ENCODE data around the gene XYLB.

The XYLB gene

GRCh38 chr3:38332201-38332600 is 14.4 kb upstream of the XYLB start:
- H3K27me3 ChIP-seq (replicated peaks; ENCODE audit: insufficient read depth, low read length) = no peaks in the 10 kb centered on the region
- no peak for DNase-seq
- no peaks in the 10 kb centered on the region for H3K4me1 ChIP-seq (ENCODE audit: low read length)
- no peak overlapping the region for H2AFZ ChIP-seq (ENCODE audit: low read length)
- no peak overlapping the region for H3K4me2 ChIP-seq (ENCODE audit: low read depth, low read length)
- no peaks in the 10 kb centered on the region for H3K79me2 ChIP-seq (ENCODE audit: low read length)
- no peak overlapping the region for H3K9ac ChIP-seq (ENCODE audit: low read length)
- no peaks in the 10 kb centered on the region for H3K36me3 ChIP-seq (replicated peaks; ENCODE audit: insufficient read depth, low read length)
- H3F3A ChIP-seq (ENCODE audit: insufficient read depth, low read length) = no peaks in the 10 kb centered on the region
- no peak overlapping the region for H3K27ac ChIP-seq (ENCODE audit: low read length)
- H4K20me1 ChIP-seq (ENCODE audit: insufficient read depth, low read length) = no peaks in the 10 kb centered on the region
- no peaks in the 10 kb centered on the region for H3K9me2 ChIP-seq (replicated peaks; ENCODE audit: insufficient read depth, low read length)
- no peak overlapping the region for H3K4me3 ChIP-seq (ENCODE audit: low read length)
- TF ChIP-seq EZH2 (optimal IDR thresholded peaks at IDR 0.05; ENCODE audit: low read depth, low read length) (no peak), EZH2phosphoT487 (IDR thresholded peaks at IDR 0.05; ENCODE audit: low read length) (no peak)
- TF ChIP-seq, protein P1, sequence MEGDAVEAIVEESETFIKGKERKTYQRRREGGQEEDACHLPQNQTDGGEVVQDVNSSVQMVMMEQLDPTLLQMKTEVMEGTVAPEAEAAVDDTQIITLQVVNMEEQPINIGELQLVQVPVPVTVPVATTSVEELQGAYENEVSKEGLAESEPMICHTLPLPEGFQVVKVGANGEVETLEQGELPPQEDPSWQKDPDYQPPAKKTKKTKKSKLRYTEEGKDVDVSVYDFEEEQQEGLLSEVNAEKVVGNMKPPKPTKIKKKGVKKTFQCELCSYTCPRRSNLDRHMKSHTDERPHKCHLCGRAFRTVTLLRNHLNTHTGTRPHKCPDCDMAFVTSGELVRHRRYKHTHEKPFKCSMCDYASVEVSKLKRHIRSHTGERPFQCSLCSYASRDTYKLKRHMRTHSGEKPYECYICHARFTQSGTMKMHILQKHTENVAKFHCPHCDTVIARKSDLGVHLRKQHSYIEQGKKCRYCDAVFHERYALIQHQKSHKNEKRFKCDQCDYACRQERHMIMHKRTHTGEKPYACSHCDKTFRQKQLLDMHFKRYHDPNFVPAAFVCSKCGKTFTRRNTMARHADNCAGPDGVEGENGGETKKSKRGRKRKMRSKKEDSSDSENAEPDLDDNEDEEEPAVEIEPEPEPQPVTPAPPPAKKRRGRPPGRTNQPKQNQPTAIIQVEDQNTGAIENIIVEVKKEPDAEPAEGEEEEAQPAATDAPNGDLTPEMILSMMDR (IDR thresholded peaks at IDR 0.05; ENCODE audit: low read length) = no peak
- H3K9me3 ChIP-seq (replicated peaks; ENCODE audit: insufficient read depth, low read length) = no peaks in the 10 kb centered on the region

DNA sequence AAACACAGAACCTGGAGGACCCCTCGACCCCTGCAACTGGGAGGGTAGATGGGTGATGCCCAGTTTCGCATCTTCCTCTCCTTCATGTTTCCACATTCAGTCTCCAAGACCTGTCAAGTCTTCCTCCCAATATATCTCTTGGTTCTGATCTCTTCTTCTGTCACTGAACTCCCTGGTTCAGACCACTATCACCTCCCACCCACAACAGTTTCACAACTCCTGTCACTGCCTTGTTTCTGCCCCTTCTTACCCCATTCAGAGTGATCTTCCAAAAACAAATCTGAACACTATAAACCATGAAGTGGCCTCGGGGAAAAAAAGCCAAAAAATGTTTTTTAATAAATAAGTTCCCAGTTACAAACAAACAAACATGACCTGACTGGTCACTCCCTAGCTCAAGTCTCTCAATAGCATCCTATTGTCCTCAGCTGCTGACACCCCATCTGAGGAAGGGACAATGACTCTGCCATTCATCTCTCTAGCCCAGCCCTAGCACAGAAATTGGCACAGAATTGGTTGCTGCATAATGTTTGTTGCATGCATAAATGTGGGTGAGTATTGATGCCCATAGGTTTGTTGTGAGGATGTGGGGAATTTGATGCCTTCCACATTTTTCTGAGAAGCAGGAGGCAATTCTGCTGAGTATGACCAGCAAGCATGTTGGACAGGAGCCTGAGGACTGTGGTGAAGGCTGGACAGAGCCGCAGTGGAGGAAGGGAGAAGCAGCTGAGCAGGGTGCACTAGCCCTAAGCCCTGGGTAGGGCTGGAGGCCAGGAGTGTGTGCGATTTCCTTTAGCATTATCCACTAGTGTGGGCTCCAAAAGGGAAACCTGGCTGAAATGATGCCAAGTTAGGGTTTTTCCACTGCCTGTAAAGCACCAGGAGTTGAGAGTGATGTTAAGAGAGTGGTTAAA is 12.2 kb upstream of the XYLB start:
- no peak for DNase-seq
- H3K9ac ChIP-seq (ENCODE audit: low read length) = no peak overlapping the region
- no peaks in the 10 kb centered on the region for H3F3A ChIP-seq (ENCODE audit: insufficient read depth, low read length)
- no peaks in the 10 kb centered on the region for H3K27me3 ChIP-seq (replicated peaks; ENCODE audit: insufficient read depth, low read length)
- H3K4me3 ChIP-seq (ENCODE audit: low read length) = no peak overlapping the region
- no peak overlapping the region for H3K27ac ChIP-seq (ENCODE audit: low read length)
- no peaks in the 10 kb centered on the region for H3K36me3 ChIP-seq (replicated peaks; ENCODE audit: insufficient read depth, low read length)
- H3K79me2 ChIP-seq (ENCODE audit: low read length) = no peaks in the 10 kb centered on the region
- H3K4me2 ChIP-seq (ENCODE audit: low read depth, low read length) = no peak overlapping the region
- H3K4me1 ChIP-seq (ENCODE audit: low read length) = no peaks in the 10 kb centered on the region
- no peaks in the 10 kb centered on the region for H4K20me1 ChIP-seq (ENCODE audit: insufficient read depth, low read length)
- no peak overlapping the region for H2AFZ ChIP-seq (ENCODE audit: low read length)
- H3K9me3 ChIP-seq (replicated peaks; ENCODE audit: insufficient read depth, low read length) = no peaks in the 10 kb centered on the region
- no peaks in the 10 kb centered on the region for H3K9me2 ChIP-seq (replicated peaks; ENCODE audit: insufficient read depth, low read length)
- no peak for TF ChIP-seq EZH2 (optimal IDR thresholded peaks at IDR 0.05; ENCODE audit: low read depth, low read length)

DNA sequence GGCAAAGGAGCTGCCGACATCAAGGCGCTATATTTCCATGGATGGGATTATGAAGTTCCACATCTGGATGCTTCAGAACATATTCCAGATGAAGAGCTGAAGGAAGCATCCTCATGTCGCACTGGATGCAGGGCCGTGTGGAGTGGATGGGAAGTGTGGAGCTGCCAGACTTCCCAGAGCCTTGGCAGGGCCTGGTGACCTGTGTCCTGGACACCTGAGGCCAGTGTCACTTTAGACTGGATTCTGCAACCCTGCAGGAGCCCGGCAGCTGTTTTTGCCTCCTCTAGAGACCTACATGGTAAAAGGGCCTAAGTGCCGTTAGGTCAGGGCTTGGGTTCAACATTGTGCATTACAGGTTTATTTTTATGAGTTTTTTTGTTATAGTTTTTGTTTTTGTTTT is 11.3 kb upstream of the XYLB start:
- no peak overlapping the region for H3K27ac ChIP-seq (ENCODE audit: low read length)
- no peak for DNase-seq
- H3K79me2 ChIP-seq (ENCODE audit: low read length) = no peaks in the 10 kb centered on the region
- no peak overlapping the region for H3K9ac ChIP-seq (ENCODE audit: low read length)
- H3K9me3 ChIP-seq (replicated peaks; ENCODE audit: insufficient read depth, low read length) = no peaks in the 10 kb centered on the region
- H3K36me3 ChIP-seq (replicated peaks; ENCODE audit: insufficient read depth, low read length) = no peaks in the 10 kb centered on the region
- TF ChIP-seq EZH2 (optimal IDR thresholded peaks at IDR 0.05; ENCODE audit: low read depth, low read length) (no peak), EZH2phosphoT487 (IDR thresholded peaks at IDR 0.05; ENCODE audit: low read length) (no peak)
- TF ChIP-seq, protein P1 (IDR thresholded peaks at IDR 0.05; ENCODE audit: low read length) = no peak
- H3K27me3 ChIP-seq (replicated peaks; ENCODE audit: insufficient read depth, low read length) = no peaks in the 10 kb centered on the region
- H3F3A ChIP-seq (ENCODE audit: insufficient read depth, low read length) = no peaks in the 10 kb centered on the region
- H3K4me2 ChIP-seq (ENCODE audit: low read depth, low read length) = no peak overlapping the region
- no peaks in the 10 kb centered on the region for H4K20me1 ChIP-seq (ENCODE audit: insufficient read depth, low read length)
- H3K4me3 ChIP-seq (ENCODE audit: low read length) = no peak overlapping the region
- H2AFZ ChIP-seq (ENCODE audit: low read length) = no peak overlapping the region
- H3K4me1 ChIP-seq (ENCODE audit: low read length) = no peaks in the 10 kb centered on the region
- H3K9me2 ChIP-seq (replicated peaks; ENCODE audit: insufficient read depth, low read length) = no peaks in the 10 kb centered on the region

- Histone ChIP-seq H3K27ac (ENCODE audit: low read length) (no peak overlapping the region), H3K4me2 (ENCODE audit: low read depth, low read length) (no peak overlapping the region), H3K36me3 (replicated peaks; ENCODE audit: insufficient read depth, low read length) (no peaks in the 10 kb centered on the region), H2AFZ (ENCODE audit: low read length) (no peak overlapping the region), H3K79me2 (ENCODE audit: low read length) (no peaks in the 10 kb centered on the region), H3K4me3 (ENCODE audit: low read length) (no peak overlapping the region), H3K9me2 (replicated peaks; ENCODE audit: insufficient read depth, low read length) (no peaks in the 10 kb centered on the region), H4K20me1 (ENCODE audit: insufficient read depth, low read length) (no peaks in the 10 kb centered on the region), H3K9ac (ENCODE audit: low read length) (no peak overlapping the region), H3K4me1 (ENCODE audit: low read length) (no peaks in the 10 kb centered on the region), H3K9me3 (replicated peaks; ENCODE audit: insufficient read depth, low read length) (no peaks in the 10 kb centered on the region), H3K27me3 (replicated peaks; ENCODE audit: insufficient read depth, low read length) (no peaks in the 10 kb centered on the region), H3F3A (ENCODE audit: insufficient read depth, low read length) (no peaks in the 10 kb centered on the region)
- no peak for DNase-seq
- TF ChIP-seq, protein P1 (IDR thresholded peaks at IDR 0.05; ENCODE audit: low read length) = no peak
- TF ChIP-seq EZH2phosphoT487 (IDR thresholded peaks at IDR 0.05; ENCODE audit: low read length) (no peak), EZH2 (optimal IDR thresholded peaks at IDR 0.05; ENCODE audit: low read depth, low read length) (no peak)
These were observed 8.9 kb upstream of the XYLB start for GRCh38 chr3:38337703-38338102.
